ENCODE measurements around the gene BIRC2.
"Not testable (repeated sequence)": the region's sequence is repeated elsewhere in the genome, so short reads cannot be mapped to it uniquely, and the experiment has no call there.

BIRC2 gene

GRCh38 chr11:102323542-102324251 is 23.3 kb upstream of the BIRC2 start:
- no peak for DNase-seq

GRCh38 chr11:102325088-102325487 is 21.9 kb upstream of the BIRC2 start:
- no peak for DNase-seq

GRCh38 chr11:102328748-102329147 is 18.3 kb upstream of the BIRC2 start:
- no peak for DNase-seq

GRCh38 chr11:102330231-102330630 is 16.8 kb upstream of the BIRC2 start:
- no peak for DNase-seq

- no peak for DNase-seq
Measured at GRCh38 chr11:102331341-102331740, 15.7 kb upstream of the BIRC2 start.

- no peak for DNase-seq
Measured at GRCh38 chr11:102332611-102332994, 14.4 kb upstream of the BIRC2 start.

- DNase-seq, result no peak
Measured at GRCh38 chr11:102338479-102339010, 8.5 kb upstream of the BIRC2 start.

GRCh38 chr11:102341311-102341710 is 5.7 kb upstream of the BIRC2 start:
- not testable (repeated sequence) for DNase-seq

GRCh38 chr11:102341844-102342318 is 5.1 kb upstream of the BIRC2 start:
- peak; percentile 76 for DNase-seq

GRCh38 chr11:102343809-102344208 is 3.2 kb upstream of the BIRC2 start:
- no peak for DNase-seq

GRCh38 chr11:102345904-102346303 is 1.1 kb upstream of the BIRC2 start:
- DNase-seq, result no peak

GRCh38 chr11:102346456-102346747 is 612 bp upstream of the BIRC2 start:
- no peak for DNase-seq

- DNase-seq, result no peak
Measured at GRCh38 chr11:102347462-102348370, 702 bp downstream of the BIRC2 start.

- DNase-seq, result no peak
Measured at GRCh38 chr11:102357116-102357515, 10.1 kb downstream of the BIRC2 start.

- DNase-seq, result no peak
Measured at GRCh38 chr11:102359372-102359771, 12.4 kb downstream of the BIRC2 start.

- no peak for DNase-seq
Measured at GRCh38 chr11:102360681-102361080, 13.7 kb downstream of the BIRC2 start.

- no peak for DNase-seq
Measured at GRCh38 chr11:102361086-102362031, 14.3 kb downstream of the BIRC2 start.

GRCh38 chr11:102364991-102365390 is 18.0 kb downstream of the BIRC2 start:
- no peak for DNase-seq

GRCh38 chr11:102367364-102367763 is 20.4 kb downstream of the BIRC2 start:
- DNase-seq, result no peak

- no peak for DNase-seq
Measured at GRCh38 chr11:102368472-102368871, 21.5 kb downstream of the BIRC2 start.

- DNase-seq, result not testable (repeated sequence)
Measured at GRCh38 chr11:102374633-102375424, 27.8 kb downstream of the BIRC2 start.

All from left hindlimb (tissue), 1 donor.